GM12878 (cell line): ENCODE results near the gene GNGT2. TPM values are rescaled to one million over a fixed set of nuclear protein-coding genes. Genes with fewer than 3 reads are reported as not detected.

Experiments used
- ASH2L ChIP-seq: fragments of 300-600, 200-600 bp; sonication (generic); IDR thresholded peaks from 2 replicates; pipeline ENCODE4 v1.6.1; 2017; ENCODE audit warnings: low read depth, mild to moderate bottlenecking, borderline replicate concordance
- KAT2A ChIP-seq: conservative IDR thresholded peaks from 2 replicates; pipeline ENCODE4 v1.6.1; 2011; ENCODE audit warnings: low read depth, low read length; ENCODE audit not compliant: control insufficient read depth
- MAX ChIP-seq: IDR thresholded peaks from 2 replicates; pipeline ENCODE4 v1.6.1; 2012; ENCODE audit warnings: low read depth, low read length, improper control_type of control experiment
- MYB ChIP-seq: fragments of 150-350 bp; IDR thresholded peaks from 2 replicates; pipeline ENCODE4 v1.6.1; 2014; ENCODE audit warnings: mild to moderate bottlenecking, low read depth, low read length, borderline replicate concordance
- NKRF ChIP-seq: fragments of 450-650 bp; conservative IDR thresholded peaks from 2 replicates; pipeline ENCODE4 v1.6.1; 2017; ENCODE audit warnings: mild to moderate bottlenecking, moderate library complexity
- POLR2AphosphoS5 ChIP-seq: IDR thresholded peaks from 2 replicates; pipeline ENCODE4 v1.6.1; 2011; ENCODE audit warnings: mild to moderate bottlenecking, low read length, inconsistent platforms
- SMAD5 ChIP-seq: IDR thresholded peaks from 2 replicates; pipeline ENCODE4 v1.6.1; 2016; ENCODE audit warnings: antibody characterized with exemption, low read depth
- ZBTB33 ChIP-seq: fragments of 450-650 bp; IDR thresholded peaks from 2 replicates; pipeline ENCODE4 v1.6.1; 2017; ENCODE audit warnings: mild to moderate bottlenecking
- ZNF217 ChIP-seq: fragments of 450-650 bp; IDR thresholded peaks from 2 replicates; pipeline ENCODE4 v1.6.1; 2017; ENCODE audit warnings: antibody characterized with exemption, mild to moderate bottlenecking
- polyA plus RNA-seq, 11 experiments: library from polyadenylated mRNA; depleted of rRNA in 4 of 11; unstranded in 6 of 11; stranded (reverse) in 5 of 11; fragments of >200 nt; fragmentation: Nextera tagmentation in 4 of 11; fragmentation: Illumina TruSeq in 1 of 11; extraction: Ambion mirVana in 4 of 11; extraction: Trizol in 1 of 11; gene quantifications; 1 replicate in 1 of 11; 2 replicates in 10 of 11; pipeline versions ENCODE4 v1.2.1 to v1.2.3, GENCODE V29; 2011 to 2016; ENCODE audit warnings: inconsistent platforms in 2 of 11, missing spikeins in 2 of 11, low read depth in 1 of 11
- total RNA-seq, 4 experiments: library from RNA; depleted of rRNA in 3 of 4; stranded (reverse); fragments of >200 nt in 3 of 4; fragmentation: Illumina TruSeq in 1 of 4; extraction: Trizol in 1 of 4; gene quantifications; 2 replicates each; pipeline versions ENCODE4 v1.2.1 to v1.2.3, GENCODE V29; 2013 to 2021
- TF ChIP-seq, protein P1 (sequence below): fragments of 450-650 bp; IDR thresholded peaks from 2 replicates; pipeline ENCODE4 v1.6.1; 2017; ENCODE audit warnings: antibody characterized with exemption, mild to moderate bottlenecking, moderate library complexity
- TF ChIP-seq, protein P2 (sequence below): IDR thresholded peaks from 2 replicates; pipeline ENCODE4 v1.6.1; 2011; ENCODE audit warnings: borderline replicate concordance, low read depth, mild to moderate bottlenecking, moderate library complexity, low read length; ENCODE audit not compliant: insufficient read depth, poor library complexity, severe bottlenecking
- TF ChIP-seq, protein P3 (sequence below): fragments of 450-650 bp; IDR thresholded peaks from 2 replicates; pipeline ENCODE4 v1.6.1; 2018; ENCODE audit warnings: mild to moderate bottlenecking, low read depth, moderate library complexity; ENCODE audit not compliant: partially characterized antibody

Gene GNGT2
- total and polyA plus RNA-seq, 10 of the 15 experiments (the other 5 are each of a cell fraction or from before 2014, with no cell fraction given), result 15.3 to 60.4 (median 32.0) TPM

- no peak for TF ChIP-seq ZBTB33
- no peak for TF ChIP-seq MAX
- no peak for TF ChIP-seq ASH2L
- TF ChIP-seq, protein P1, sequence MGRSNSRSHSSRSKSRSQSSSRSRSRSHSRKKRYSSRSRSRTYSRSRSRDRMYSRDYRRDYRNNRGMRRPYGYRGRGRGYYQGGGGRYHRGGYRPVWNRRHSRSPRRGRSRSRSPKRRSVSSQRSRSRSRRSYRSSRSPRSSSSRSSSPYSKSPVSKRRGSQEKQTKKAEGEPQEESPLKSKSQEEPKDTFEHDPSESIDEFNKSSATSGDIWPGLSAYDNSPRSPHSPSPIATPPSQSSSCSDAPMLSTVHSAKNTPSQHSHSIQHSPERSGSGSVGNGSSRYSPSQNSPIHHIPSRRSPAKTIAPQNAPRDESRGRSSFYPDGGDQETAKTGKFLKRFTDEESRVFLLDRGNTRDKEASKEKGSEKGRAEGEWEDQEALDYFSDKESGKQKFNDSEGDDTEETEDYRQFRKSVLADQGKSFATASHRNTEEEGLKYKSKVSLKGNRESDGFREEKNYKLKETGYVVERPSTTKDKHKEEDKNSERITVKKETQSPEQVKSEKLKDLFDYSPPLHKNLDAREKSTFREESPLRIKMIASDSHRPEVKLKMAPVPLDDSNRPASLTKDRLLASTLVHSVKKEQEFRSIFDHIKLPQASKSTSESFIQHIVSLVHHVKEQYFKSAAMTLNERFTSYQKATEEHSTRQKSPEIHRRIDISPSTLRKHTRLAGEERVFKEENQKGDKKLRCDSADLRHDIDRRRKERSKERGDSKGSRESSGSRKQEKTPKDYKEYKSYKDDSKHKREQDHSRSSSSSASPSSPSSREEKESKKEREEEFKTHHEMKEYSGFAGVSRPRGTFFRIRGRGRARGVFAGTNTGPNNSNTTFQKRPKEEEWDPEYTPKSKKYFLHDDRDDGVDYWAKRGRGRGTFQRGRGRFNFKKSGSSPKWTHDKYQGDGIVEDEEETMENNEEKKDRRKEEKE, result no peak
- TF ChIP-seq, protein P2, sequence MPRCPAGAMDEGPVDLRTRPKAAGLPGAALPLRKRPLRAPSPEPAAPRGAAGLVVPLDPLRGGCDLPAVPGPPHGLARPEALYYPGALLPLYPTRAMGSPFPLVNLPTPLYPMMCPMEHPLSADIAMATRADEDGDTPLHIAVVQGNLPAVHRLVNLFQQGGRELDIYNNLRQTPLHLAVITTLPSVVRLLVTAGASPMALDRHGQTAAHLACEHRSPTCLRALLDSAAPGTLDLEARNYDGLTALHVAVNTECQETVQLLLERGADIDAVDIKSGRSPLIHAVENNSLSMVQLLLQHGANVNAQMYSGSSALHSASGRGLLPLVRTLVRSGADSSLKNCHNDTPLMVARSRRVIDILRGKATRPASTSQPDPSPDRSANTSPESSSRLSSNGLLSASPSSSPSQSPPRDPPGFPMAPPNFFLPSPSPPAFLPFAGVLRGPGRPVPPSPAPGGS, result peak; percentile 35
- TF ChIP-seq POLR2AphosphoS5, result peak; percentile 40
- no peak for TF ChIP-seq KAT2A
- no peak for TF ChIP-seq ZNF217
- TF ChIP-seq NKRF, result no peak
- peak; percentile 51; the same call in 1 of the 2 replicates for TF ChIP-seq SMAD5
- TF ChIP-seq MYB, result no peak
- TF ChIP-seq, protein P3, sequence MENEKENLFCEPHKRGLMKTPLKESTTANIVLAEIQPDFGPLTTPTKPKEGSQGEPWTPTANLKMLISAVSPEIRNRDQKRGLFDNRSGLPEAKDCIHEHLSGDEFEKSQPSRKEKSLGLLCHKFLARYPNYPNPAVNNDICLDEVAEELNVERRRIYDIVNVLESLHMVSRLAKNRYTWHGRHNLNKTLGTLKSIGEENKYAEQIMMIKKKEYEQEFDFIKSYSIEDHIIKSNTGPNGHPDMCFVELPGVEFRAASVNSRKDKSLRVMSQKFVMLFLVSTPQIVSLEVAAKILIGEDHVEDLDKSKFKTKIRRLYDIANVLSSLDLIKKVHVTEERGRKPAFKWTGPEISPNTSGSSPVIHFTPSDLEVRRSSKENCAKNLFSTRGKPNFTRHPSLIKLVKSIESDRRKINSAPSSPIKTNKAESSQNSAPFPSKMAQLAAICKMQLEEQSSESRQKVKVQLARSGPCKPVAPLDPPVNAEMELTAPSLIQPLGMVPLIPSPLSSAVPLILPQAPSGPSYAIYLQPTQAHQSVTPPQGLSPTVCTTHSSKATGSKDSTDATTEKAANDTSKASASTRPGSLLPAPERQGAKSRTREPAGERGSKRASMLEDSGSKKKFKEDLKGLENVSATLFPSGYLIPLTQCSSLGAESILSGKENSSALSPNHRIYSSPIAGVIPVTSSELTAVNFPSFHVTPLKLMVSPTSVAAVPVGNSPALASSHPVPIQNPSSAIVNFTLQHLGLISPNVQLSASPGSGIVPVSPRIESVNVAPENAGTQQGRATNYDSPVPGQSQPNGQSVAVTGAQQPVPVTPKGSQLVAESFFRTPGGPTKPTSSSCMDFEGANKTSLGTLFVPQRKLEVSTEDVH, result no peak
These were observed 15.3 kb upstream of the GNGT2 start (continued) for GRCh38 chr17:49225554-49226236.
